GM18508 (cell line): Measurements from ENCODE around the gene CYP4A22.
"Not testable (repeated sequence)": the region's sequence is repeated elsewhere in the genome, so short reads cannot be mapped to it uniquely, and the experiment has no call there.

Source experiments
- ATAC-seq: cut with Tn5 transposase; IDR thresholded peaks from one replicate; pipeline ENCODE4 v1.9.1; 2021; ENCODE audit warnings: moderate number of reproducible peaks; ENCODE audit not compliant: insufficient read depth, unreplicated experiment

Gene CYP4A22

GRCh38 chr1:47149162-47149561, 11.9 kb downstream of the CYP4A22 start:
- not testable (repeated sequence) for ATAC-seq

- not testable (repeated sequence) for ATAC-seq
Measured at GRCh38 chr1:47156457-47156856, 19.2 kb downstream of the CYP4A22 start.

- ATAC-seq: not testable (repeated sequence)
Measured at GRCh38 chr1:47157957-47158356, 20.7 kb downstream of the CYP4A22 start.

GRCh38 chr1:47160716-47161115, 23.5 kb downstream of the CYP4A22 start:
- ATAC-seq: no peak

- no peak for ATAC-seq
Measured at GRCh38 chr1:47161298-47162040, 24.2 kb downstream of the CYP4A22 start.

- ATAC-seq: no peak
Measured at GRCh38 chr1:47164552-47164951, 27.3 kb downstream of the CYP4A22 start.

- ATAC-seq: no peak
Measured at GRCh38 chr1:47172782-47173181, 35.5 kb downstream of the CYP4A22 start.

DNA sequence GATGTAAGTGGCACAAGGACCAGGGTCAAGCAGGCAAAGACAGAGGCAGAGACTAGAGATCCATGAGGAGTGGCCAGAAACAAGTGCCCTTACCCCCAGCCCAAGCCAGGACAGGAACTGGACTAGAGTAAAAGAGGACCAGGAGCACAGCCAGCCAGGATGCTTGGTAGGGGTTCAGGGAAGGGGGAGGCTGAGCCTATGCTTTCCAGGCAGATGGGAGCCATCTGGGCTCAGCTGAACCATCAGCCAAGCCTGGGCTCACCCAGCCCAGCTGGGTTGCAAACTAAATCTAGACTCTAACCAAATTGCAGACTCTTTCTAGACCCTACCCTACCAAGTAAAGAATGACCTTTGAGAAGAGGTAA, 37.4 kb downstream of the CYP4A22 start:
- ATAC-seq: no peak

GRCh38 chr1:47175227-47175934, 38.1 kb downstream of the CYP4A22 start:
- no peak for ATAC-seq

DNA sequence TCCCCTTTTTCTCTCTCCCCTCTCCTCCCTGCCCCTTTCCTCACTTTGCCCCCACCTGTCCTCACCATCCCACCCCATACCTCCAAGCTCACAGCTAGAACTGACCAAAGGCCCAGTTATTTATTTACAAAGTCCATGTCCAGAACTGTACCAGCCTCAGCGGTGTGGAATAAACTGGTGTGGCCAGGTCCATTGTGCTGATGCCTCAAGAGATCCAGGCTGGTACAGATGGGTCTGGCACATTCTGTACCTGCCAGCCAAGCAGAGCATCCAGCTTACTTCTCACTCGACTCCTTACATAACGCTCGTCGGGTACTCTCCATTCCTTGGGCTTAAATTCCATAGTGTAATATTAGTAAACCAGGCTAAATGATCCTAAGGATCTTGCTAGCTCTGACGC, 40.8 kb downstream of the CYP4A22 start:
- ATAC-seq: no peak

DNA sequence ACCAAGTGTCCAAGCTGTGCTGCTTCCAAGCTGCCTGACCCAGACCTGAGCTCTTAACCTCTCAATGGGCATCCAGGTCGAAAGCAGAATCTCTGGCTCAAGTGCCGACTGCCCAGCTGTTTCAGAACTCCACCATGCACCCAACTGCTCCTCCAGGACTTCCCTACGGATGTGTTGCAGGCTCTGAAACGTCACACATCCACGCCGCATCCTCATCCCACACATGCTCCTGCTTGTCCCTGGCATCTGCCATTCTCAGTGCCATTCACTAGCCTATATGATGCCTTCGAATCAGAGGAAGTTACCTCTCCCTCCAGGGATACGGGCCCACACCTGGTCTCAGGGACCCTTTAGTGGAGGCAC, 41.4 kb downstream of the CYP4A22 start:
- ATAC-seq: no peak

DNA sequence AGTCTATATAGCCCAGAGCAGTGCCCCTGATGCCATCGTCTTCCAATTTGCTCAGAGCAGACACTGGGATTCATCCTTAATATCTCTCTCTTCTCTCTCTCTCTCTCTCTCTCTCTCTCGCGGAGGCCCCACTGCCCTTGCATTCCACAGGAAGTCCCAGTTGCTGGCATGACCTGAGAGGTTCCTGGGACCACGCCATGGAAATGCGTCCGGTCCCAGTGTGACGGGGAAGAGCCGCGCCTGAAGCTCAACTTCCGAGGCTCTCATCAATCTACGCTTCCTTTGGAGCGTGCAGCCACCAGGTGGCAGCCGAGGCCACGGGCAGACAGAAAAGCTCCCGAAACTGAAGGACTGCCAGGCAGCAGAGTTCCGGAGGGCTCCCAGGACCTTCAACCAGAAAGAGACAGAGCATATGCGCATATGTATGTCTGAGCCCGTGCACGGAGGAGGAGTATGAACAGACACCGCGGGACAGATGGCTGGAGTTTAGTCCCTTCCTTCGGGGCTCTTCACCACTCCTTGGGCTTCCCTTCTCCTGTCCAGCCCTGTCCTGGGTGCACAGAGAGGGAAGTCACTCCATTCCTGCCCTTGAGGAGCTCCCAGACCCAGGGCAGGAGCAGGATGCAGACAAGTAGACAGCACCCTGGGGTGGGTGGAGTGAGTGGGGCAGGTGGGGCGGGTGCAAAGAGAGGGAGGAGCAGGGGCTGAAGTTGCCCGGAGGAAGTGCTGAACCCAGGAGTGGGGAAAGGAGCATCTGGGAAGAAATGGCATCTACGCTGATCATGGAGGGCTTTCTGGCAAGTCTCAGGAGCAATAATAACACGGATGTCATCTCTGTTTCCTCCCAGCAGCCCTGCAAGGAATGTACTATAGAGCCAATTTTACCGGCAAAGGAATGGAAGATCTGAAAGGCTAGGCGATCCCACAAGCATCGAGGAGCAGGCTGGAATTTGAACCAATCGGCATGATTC, 42.1 kb downstream of the CYP4A22 start:
- peak; percentile 69 for ATAC-seq

DNA sequence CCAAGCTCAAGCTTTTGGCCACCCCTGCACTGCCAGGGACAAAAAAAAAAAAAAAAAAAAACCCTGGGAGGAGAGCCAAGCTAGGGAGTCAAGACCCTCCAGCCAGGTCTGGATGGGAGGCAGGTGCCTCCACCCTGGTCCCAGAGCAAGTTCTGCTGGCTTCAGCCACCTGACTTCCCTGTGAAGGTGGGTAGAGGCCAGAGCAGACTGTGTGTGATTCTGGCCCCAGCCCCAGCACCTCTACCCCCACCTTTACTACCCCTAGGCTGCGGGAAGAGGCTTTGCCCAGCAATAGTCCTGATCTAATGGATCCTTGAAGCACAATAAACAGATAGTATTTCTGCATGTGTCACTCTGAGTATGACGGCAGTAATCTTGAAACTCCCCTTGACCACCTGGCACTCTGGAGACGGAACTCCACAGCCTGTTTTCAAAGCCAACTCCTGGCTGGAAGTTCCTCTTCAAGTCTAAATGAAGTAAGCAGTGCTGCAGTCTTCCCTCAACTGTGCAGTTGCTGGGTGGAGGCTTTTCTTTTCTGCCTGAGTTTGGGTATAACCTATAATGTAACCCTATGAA, 42.8 kb downstream of the CYP4A22 start:
- no peak for ATAC-seq

DNA sequence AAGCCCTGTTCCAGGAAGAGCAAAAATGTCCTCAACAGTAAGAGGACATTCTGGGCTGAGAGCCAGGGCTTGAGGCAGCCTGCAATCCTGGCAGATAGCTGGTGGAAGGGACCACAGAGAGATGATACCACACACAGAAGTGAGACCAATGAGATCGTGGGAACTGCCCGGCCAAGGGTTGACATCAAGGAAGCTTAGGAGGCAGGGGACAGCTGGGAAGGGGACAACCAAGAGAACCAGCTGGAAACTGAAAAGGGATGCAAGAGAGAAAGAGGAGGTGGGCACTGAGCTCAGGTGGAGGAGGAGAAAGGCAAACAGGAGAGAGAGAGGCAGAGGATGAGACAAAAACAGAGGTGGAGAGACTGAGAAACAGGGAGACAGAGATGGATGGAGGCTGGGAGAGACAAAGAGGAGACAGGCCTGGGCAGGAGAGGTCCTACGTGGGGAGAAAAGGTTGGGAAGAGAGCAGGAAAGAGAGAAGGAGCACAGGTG, 43.4 kb downstream of the CYP4A22 start:
- ATAC-seq: no peak

- no peak for ATAC-seq
Measured at GRCh38 chr1:47181095-47181954, 44.1 kb downstream of the CYP4A22 start.

GRCh38 chr1:47181955-47182675, 44.9 kb downstream of the CYP4A22 start:
- ATAC-seq: no peak

DNA sequence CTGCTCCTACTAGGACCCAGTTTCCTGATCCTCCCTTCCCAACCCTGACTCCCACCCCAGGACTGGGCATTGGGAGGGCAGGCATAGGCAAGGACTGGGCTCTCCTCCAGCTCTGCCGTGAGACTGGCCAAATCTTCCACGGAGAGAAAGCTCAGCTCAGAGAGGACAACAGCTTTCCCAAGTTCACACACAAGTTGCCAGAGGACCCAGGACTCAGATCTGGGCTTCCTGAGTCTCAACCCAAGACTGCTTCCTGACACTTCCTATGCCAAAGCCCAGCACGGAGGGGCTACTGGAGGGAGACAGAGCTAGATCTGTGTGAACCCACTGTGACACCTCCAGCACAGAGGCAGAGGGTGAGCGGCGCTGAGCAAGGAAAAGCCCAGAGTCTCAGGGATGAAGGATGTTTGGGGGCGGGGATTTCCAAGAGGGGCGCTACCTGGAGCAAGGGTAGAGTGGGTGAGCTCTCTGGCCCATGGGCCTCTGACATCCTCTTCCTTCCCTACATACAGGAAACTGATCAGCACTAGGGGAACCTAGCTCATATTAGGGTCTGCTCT, 45.5 kb downstream of the CYP4A22 start:
- ATAC-seq: no peak

DNA sequence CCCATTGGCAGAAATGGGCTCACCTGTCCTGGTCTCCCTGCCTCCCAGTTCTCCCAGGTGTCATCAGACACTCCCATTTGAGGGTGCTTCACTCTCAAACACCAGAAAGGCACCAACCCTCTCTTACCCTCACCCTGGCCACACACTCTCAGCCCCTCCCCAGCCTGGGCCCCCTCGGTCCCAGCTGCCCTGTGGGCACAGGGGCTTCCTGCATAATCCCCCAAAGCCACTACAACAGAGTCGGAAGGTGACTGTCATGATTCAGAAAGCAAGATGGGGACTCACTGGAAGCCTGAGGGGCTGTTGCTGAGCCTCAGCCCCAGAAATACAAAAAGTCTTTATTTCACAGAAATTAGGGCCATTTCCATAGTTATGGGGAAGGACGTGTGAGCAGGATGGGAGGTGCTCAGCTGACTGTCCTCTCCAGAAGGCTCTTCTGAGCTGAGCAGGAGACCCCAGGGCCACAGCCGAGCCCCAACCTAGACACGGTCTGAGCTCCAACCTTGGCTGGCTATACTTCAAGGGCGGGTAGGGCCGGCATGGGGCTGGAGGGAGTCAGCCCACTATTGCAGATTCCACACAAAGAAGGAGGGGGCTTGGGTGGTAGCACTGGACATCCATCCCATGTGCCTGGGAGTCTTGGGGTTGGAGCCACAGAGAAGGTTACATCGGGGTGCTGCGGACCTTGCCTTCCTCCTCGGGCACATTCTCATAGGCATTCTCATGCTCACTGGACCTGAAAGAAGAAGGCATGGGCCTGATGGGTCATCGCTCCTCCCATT, 46.3 kb downstream of the CYP4A22 start:
- ATAC-seq: no peak
